ENCODE results near the gene RABGAP1L. TPM values are rescaled to one million over a fixed set of nuclear protein-coding genes. Genes with fewer than 3 reads are reported as not detected.
"Not testable (repeated sequence)": the region's sequence is repeated elsewhere in the genome, so short reads cannot be mapped to it uniquely, and the experiment has no call there.

Gene RABGAP1L
- total RNA-seq, 2 donors from 2014 or later: 51.4 to 124 TPM

- peaks cover 0 to 5% (median 0%) of the 10 kb centered on the region in 3 donors for H3K9me3 ChIP-seq
- DNase-seq: no peak
- no peak overlapping the region for H3K27ac ChIP-seq
- H3K27me3 ChIP-seq: no peaks in the 10 kb centered on the region
- H3K36me3 ChIP-seq (replicated peaks in 1 of 2; ENCODE audit: insufficient read depth in 1 of 2, low read depth in 2 of 2): no peaks in the 10 kb centered on the region
- no peaks in the 10 kb centered on the region for H3K4me1 ChIP-seq
- no peak overlapping the region for H3K4me3 ChIP-seq
- WGBS, 2 donors: 84 to 96% methylated on average over 3 of the region's 3 CpGs
- ATAC-seq: no peak
- TF ChIP-seq CTCF (IDR thresholded peaks at IDR 0.05) (no peak), POLR2A (IDR thresholded peaks at IDR 0.05) (no peak)
- intact Hi-C loops (cut with DNase I): no loop called here
Observed at GRCh38 chr1:174326278-174326677, 167.0 kb downstream of the RABGAP1L start.

- ATAC-seq (no peak), DNase-seq (no peak)
- TF ChIP-seq CTCF (IDR thresholded peaks at IDR 0.05) (no peak), POLR2A (IDR thresholded peaks at IDR 0.05) (no peak)
- WGBS, 2 donors: 90 to 91% methylated on average over 6 of the region's 6 CpGs
- H3K27me3 ChIP-seq: no peaks in the 10 kb centered on the region
- H3K36me3 ChIP-seq (replicated peaks in 1 of 2; ENCODE audit: insufficient read depth in 1 of 2, low read depth in 2 of 2): no peaks in the 10 kb centered on the region
- no peaks in the 10 kb centered on the region for H3K9me3 ChIP-seq
- H3K27ac ChIP-seq: no peak overlapping the region
- H3K4me3 ChIP-seq: no peak overlapping the region
- intact Hi-C loops (cut with DNase I): no loop called here
- no peaks in the 10 kb centered on the region for H3K4me1 ChIP-seq
Observed at GRCh38 chr1:174333437-174333836, 174.1 kb downstream of the RABGAP1L start.

- Histone ChIP-seq H3K4me3 (no peak overlapping the region), H3K27me3 (no peaks in the 10 kb centered on the region), H3K4me1 (no peaks in the 10 kb centered on the region), H3K9me3 (no peaks in the 10 kb centered on the region), H3K27ac (no peak overlapping the region), H3K36me3 (replicated peaks in 1 of 2; ENCODE audit: insufficient read depth in 1 of 2, low read depth in 2 of 2) (no peaks in the 10 kb centered on the region)
- no peak for ATAC-seq
- DNase-seq: no peak
- intact Hi-C loops (cut with DNase I): no loop called here
- 80 to 82% methylated on average over 4 of the region's 4 CpGs for WGBS, 2 donors
- TF ChIP-seq CTCF (IDR thresholded peaks at IDR 0.05) (no peak), POLR2A (IDR thresholded peaks at IDR 0.05) (no peak)
Observed at GRCh38 chr1:174337000-174337681, 177.8 kb downstream of the RABGAP1L start.

GRCh38 chr1:174340404-174340803 lies 181.1 kb downstream of the RABGAP1L start:
- intact Hi-C loops (cut with DNase I); DNase-seq; H3K4me1 ChIP-seq; H3K27me3 ChIP-seq; H3K27ac ChIP-seq; H3K4me3 ChIP-seq; H3K9me3 ChIP-seq; H3K36me3 ChIP-seq (replicated peaks in 1 of 2; ENCODE audit: insufficient read depth in 1 of 2, low read depth in 2 of 2); ATAC-seq: not testable (repeated sequence)
- 90 to 92% methylated on average over 1 of the region's 1 CpG for WGBS, 2 donors

GRCh38 chr1:174344162-174344561 lies 184.8 kb downstream of the RABGAP1L start:
- DNase-seq (no peak), ATAC-seq (no peak)
- H3K4me3 ChIP-seq: no peak overlapping the region
- TF ChIP-seq CTCF (IDR thresholded peaks at IDR 0.05) (no peak), POLR2A (IDR thresholded peaks at IDR 0.05) (no peak)
- no peaks in the 10 kb centered on the region for H3K27me3 ChIP-seq
- H3K27ac ChIP-seq: no peak overlapping the region
- H3K9me3 ChIP-seq: no peaks in the 10 kb centered on the region
- no peaks in the 10 kb centered on the region for H3K36me3 ChIP-seq (replicated peaks in 1 of 2; ENCODE audit: insufficient read depth in 1 of 2, low read depth in 2 of 2)
- H3K4me1 ChIP-seq: no peaks in the 10 kb centered on the region
- intact Hi-C loops (cut with DNase I): no loop called here
- 86 to 89% methylated on average over 3 of the region's 3 CpGs for WGBS, 2 donors

All from body of pancreas (tissue), 4 donors.